Right forelimb (tissue), 1 donor: ENCODE measurements around the gene LPCAT3.
"Not testable (repeated sequence)": the region's sequence is repeated elsewhere in the genome, so short reads cannot be mapped to it uniquely, and the experiment has no call there.

ENCODE experiments used
- DNase-seq: peaks from one replicate; pipeline ENCODE4 v3.0.0-alpha.2; 2018

LPCAT3 gene

GRCh38 chr12:7018350-7019042 is at the start of gene LPCAT3:
LPCAT3 (minus strand) TSS chr12:7018476; CDS start chr12:7018424, 52 bp downstream.
- DNase-seq, result peak; percentile 98

GRCh38 chr12:7067096-7067495 is 48.8 kb upstream of the LPCAT3 start:
- DNase-seq, result no peak

- DNase-seq, result no peak
Measured at GRCh38 chr12:7066596-7066995, 48.3 kb upstream of the LPCAT3 start.

- DNase-seq, result no peak
Measured at GRCh38 chr12:7065073-7065623, 46.9 kb upstream of the LPCAT3 start.

- DNase-seq, result no peak
Measured at GRCh38 chr12:7064516-7064915, 46.2 kb upstream of the LPCAT3 start.

GRCh38 chr12:7061596-7061995 is 43.3 kb upstream of the LPCAT3 start:
- DNase-seq, result no peak

- DNase-seq, result no peak
Measured at GRCh38 chr12:7061138-7061537, 42.9 kb upstream of the LPCAT3 start.

- peak; percentile 79 for DNase-seq
Measured at GRCh38 chr12:7060353-7060954, 42.2 kb upstream of the LPCAT3 start, which contains the start of gene C1S. C1S (plus strand) TSS chr12:7060718; CDS start chr12:7061913, 1,195 bp downstream.

GRCh38 chr12:7059780-7060179 is 41.5 kb upstream of the LPCAT3 start:
- no peak for DNase-seq

GRCh38 chr12:7058850-7059395 is 40.6 kb upstream of the LPCAT3 start:
- no peak for DNase-seq

- no peak for DNase-seq
Measured at GRCh38 chr12:7058163-7058845, 40.0 kb upstream of the LPCAT3 start.

- DNase-seq, result not testable (repeated sequence)
Measured at GRCh38 chr12:7055736-7056135, 37.5 kb upstream of the LPCAT3 start.

- no peak for DNase-seq
Measured at GRCh38 chr12:7054925-7055324, 36.6 kb upstream of the LPCAT3 start.

GRCh38 chr12:7049973-7050372 is 31.7 kb upstream of the LPCAT3 start:
- not testable (repeated sequence) for DNase-seq

GRCh38 chr12:7049445-7049951 is 31.2 kb upstream of the LPCAT3 start:
- DNase-seq, result not testable (repeated sequence)

- DNase-seq, result no peak
Measured at GRCh38 chr12:7047306-7047705, 29.0 kb upstream of the LPCAT3 start.

GRCh38 chr12:7046383-7047105 is 28.3 kb upstream of the LPCAT3 start:
- no peak for DNase-seq

GRCh38 chr12:7045913-7046312 is 27.6 kb upstream of the LPCAT3 start:
- DNase-seq, result no peak

- no peak for DNase-seq
Measured at GRCh38 chr12:7042842-7043241, 24.6 kb upstream of the LPCAT3 start.

GRCh38 chr12:7039403-7039802 is 21.1 kb upstream of the LPCAT3 start:
- no peak for DNase-seq

GRCh38 chr12:7038591-7038990 is 20.3 kb upstream of the LPCAT3 start:
- DNase-seq, result no peak

GRCh38 chr12:7037411-7037810 is 19.1 kb upstream of the LPCAT3 start:
- not testable (repeated sequence) for DNase-seq
